Coronary artery (tissue), 2 donors: ENCODE results near the gene DYNC1H1.

Experiments
- DNase-seq: peaks from one replicate; pipeline ENCODE4 v3.0.0-alpha.2; 2017; ENCODE audit warnings: low spot score
- H3K27ac ChIP-seq, 2 donors: fragments of 200-600 bp; sonication (generic); one replicate each; pipeline ENCODE4 v1.5.1; 2016 to 2019
- H3K4me3 ChIP-seq: fragments of 200-600 bp; sonication (generic); 2 replicates; pipeline ENCODE4 v1.5.1; 2016; ENCODE audit warnings: mild to moderate bottlenecking, moderate library complexity
- TF ChIP-seq, protein P1 (sequence below): fragments of 200-600 bp; sonication (generic); IDR thresholded peaks from one replicate; pipeline ENCODE4 v1.5.1; 2019; ENCODE audit warnings: antibody characterized with exemption

Gene DYNC1H1

DNA sequence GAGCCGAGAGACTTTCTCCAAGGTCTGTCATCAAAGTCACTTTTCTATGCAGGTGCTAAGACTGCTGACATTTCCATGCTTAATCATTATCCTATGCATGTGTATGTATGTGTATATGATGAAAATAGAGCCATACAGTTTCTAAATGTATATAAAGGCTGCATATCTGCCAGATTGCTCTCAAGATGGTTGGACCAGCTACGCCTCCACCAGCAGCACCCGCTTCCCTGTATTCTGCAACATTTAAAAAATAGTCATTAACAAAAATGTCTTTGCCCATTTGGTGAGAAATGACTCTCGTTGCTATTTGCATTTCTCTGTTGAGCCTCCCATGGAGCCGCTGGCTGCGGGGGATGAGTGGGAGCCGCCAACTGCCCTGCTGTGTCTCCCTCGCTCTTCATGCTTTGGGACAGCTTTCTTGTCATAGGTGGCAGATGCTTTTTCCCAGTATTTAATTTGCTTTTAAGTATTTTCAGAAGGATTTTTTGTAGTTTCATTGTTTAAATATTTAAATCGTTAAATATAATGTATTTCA lies 54.7 kb downstream of the DYNC1H1 start:
- TF ChIP-seq, protein P1, sequence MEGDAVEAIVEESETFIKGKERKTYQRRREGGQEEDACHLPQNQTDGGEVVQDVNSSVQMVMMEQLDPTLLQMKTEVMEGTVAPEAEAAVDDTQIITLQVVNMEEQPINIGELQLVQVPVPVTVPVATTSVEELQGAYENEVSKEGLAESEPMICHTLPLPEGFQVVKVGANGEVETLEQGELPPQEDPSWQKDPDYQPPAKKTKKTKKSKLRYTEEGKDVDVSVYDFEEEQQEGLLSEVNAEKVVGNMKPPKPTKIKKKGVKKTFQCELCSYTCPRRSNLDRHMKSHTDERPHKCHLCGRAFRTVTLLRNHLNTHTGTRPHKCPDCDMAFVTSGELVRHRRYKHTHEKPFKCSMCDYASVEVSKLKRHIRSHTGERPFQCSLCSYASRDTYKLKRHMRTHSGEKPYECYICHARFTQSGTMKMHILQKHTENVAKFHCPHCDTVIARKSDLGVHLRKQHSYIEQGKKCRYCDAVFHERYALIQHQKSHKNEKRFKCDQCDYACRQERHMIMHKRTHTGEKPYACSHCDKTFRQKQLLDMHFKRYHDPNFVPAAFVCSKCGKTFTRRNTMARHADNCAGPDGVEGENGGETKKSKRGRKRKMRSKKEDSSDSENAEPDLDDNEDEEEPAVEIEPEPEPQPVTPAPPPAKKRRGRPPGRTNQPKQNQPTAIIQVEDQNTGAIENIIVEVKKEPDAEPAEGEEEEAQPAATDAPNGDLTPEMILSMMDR: no peak
- Histone ChIP-seq H3K27ac (no peak overlapping the region), H3K4me3 (no peak overlapping the region)
- DNase-seq: no peak

GRCh38 chr14:102020058-102020971 lies 55.9 kb downstream of the DYNC1H1 start:
- TF ChIP-seq, protein P1: no peak
- no peak for DNase-seq
- H3K4me3 ChIP-seq: no peak overlapping the region
- H3K27ac ChIP-seq: no peak overlapping the region

DNA sequence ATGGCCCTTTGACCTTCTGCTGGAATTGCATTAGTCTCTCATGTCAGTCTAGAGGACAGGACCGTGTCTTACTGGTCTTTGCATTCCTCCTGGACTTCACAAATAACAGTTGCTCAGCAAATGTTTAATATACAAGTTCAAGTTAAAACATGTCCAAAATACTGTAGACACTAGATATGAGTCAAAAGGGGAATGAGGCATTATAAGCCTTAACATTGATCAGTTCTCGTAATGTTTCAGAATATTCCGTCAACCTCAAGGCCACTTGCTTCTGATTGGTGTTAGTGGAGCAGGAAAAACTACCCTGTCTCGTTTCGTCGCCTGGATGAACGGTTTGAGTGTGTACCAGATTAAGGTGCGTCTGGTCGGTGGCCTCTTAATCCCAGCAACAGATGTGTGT lies 62.6 kb downstream of the DYNC1H1 start:
- no peak overlapping the region for H3K27ac ChIP-seq
- no peak for DNase-seq
- TF ChIP-seq, protein P1: no peak

GRCh38 chr14:102027951-102028350 lies 63.6 kb downstream of the DYNC1H1 start:
- Histone ChIP-seq H3K27ac (no peak overlapping the region), H3K4me3 (no peak overlapping the region)
- no peak for DNase-seq
- TF ChIP-seq, protein P1: no peak

More for the DNA sequence above, 62.6 kb downstream of the DYNC1H1 start:
- H3K4me3 ChIP-seq: no peak overlapping the region

DNA sequence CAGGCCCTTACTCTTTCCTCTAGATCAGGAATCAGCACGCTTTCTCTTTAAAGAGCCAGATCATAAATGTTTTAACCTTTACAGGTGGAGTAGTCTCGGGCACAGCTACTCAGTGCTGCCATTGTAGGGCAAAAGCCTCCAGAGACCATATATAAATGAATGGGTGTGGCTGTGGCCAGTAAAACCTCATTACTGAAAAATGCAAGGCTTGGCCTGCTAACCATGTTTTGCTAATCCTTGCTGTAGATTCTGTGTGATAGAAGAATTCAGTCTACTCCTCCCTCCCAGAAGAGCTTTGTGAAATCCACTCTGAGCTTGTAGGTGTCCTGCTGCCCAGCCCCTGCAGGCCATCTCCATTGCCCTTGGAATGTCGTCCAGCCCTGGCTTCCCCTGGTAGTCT lies 64.4 kb downstream of the DYNC1H1 start:
- DNase-seq: no peak
- TF ChIP-seq, protein P1: no peak
- no peak overlapping the region for H3K4me3 ChIP-seq
- H3K27ac ChIP-seq: no peak overlapping the region

- no peak overlapping the region for H3K4me3 ChIP-seq
- no peak for DNase-seq
- H3K27ac ChIP-seq: no peak overlapping the region
- TF ChIP-seq, protein P1: no peak
Observed at GRCh38 chr14:102029956-102030355, 65.6 kb downstream of the DYNC1H1 start.

DNA sequence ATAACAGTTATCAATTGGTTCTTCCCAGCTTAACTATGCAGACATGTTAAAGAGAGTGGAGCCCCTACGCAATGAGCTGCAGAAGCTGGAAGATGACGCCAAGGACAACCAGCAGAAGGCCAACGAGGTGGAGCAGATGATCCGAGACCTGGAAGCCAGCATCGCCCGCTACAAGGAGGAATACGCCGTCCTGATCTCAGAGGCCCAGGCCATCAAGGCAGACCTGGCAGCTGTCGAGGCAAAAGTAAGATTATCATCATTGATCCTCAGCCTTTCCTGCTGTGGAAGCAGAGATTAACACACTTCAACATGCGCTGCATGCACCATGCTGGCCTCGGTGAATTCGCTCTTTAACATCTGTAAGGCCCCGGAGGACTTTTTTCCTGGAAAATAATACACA lies 68.9 kb downstream of the DYNC1H1 start:
- no peak overlapping the region for H3K27ac ChIP-seq
- TF ChIP-seq, protein P1: no peak
- no peak for DNase-seq
- H3K4me3 ChIP-seq: no peak overlapping the region
